GM21529 (cell line): ENCODE data around the gene RAD51B.

Experiments
- ATAC-seq: cut with Tn5 transposase; IDR thresholded peaks from one replicate; pipeline ENCODE4 v1.9.1; 2021; ENCODE audit not compliant: unreplicated experiment

Gene RAD51B

GRCh38 chr14:68621400-68622365 lies 802.1 kb downstream of the RAD51B start:
- ATAC-seq = no peak

- no peak for ATAC-seq
Observed at GRCh38 chr14:68622856-68623255, 803.3 kb downstream of the RAD51B start.

- no peak for ATAC-seq
Observed at GRCh38 chr14:68623307-68623706, 803.7 kb downstream of the RAD51B start.

- no peak for ATAC-seq
Observed at GRCh38 chr14:68623826-68624225, 804.2 kb downstream of the RAD51B start.

GRCh38 chr14:68624541-68625220 lies 805.1 kb downstream of the RAD51B start:
- no peak for ATAC-seq

- no peak for ATAC-seq
Observed at GRCh38 chr14:68625366-68626090, 805.9 kb downstream of the RAD51B start.

GRCh38 chr14:68626386-68626785 lies 806.8 kb downstream of the RAD51B start:
- ATAC-seq = no peak

- ATAC-seq = no peak
Observed at GRCh38 chr14:68627050-68627867, 807.7 kb downstream of the RAD51B start.

- no peak for ATAC-seq
Observed at GRCh38 chr14:68627868-68628604, 808.5 kb downstream of the RAD51B start.

GRCh38 chr14:68628605-68629310 lies 809.2 kb downstream of the RAD51B start:
- no peak for ATAC-seq

- ATAC-seq = no peak
Observed at GRCh38 chr14:68630081-68630571, 810.5 kb downstream of the RAD51B start.

- ATAC-seq = no peak
Observed at GRCh38 chr14:68630611-68631393, 811.2 kb downstream of the RAD51B start.

- ATAC-seq = no peak
Observed at GRCh38 chr14:68631394-68632053, 811.9 kb downstream of the RAD51B start.

- no peak for ATAC-seq
Observed at GRCh38 chr14:68632054-68632895, 812.7 kb downstream of the RAD51B start.

GRCh38 chr14:68633131-68633991 lies 813.8 kb downstream of the RAD51B start:
- no peak for ATAC-seq

- no peak for ATAC-seq
Observed at GRCh38 chr14:68634332-68634731, 814.8 kb downstream of the RAD51B start.
